Measurements from ENCODE around the gene CLIP2. TPM values are rescaled to one million over a fixed set of nuclear protein-coding genes. Genes with fewer than 3 reads are reported as not detected.
"Not testable (repeated sequence)": the region's sequence is repeated elsewhere in the genome, so short reads cannot be mapped to it uniquely, and the experiment has no call there.

The CLIP2 gene
- total RNA-seq, 1 donor from 2014 or later = 61.7 TPM

DNA sequence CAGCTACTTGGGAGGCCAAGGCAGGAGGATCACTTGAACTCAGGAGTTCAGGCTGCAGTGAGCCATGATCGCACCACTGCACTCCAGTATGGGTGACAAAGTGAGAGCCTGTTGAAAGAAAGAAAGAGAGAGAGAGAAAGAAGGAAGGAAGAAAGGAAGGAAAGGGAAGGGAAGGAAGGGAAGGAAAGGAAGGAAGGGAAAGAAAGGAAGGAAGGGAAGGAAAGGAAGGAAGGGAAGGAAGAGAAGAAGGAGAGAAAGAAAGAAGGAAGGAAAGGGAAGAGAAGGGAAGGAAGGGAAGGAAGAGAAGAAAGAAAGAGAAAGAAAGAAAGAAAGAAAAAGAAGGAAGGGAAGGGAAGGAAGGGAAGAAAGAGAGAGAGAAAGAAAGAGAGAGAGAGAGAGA lies 61.5 kb downstream of the CLIP2 start:
- H3K27ac Mint-ChIP-seq = no peak overlapping the region
- CTCF ChIA-PET = interaction anchor here (1.1 kb wide), 1 partner anchor 144 kb away, joined by 4 read pairs; no protein-coding TSS in a partner anchor
- no peak overlapping the region for H3K4me3 Mint-ChIP-seq
- peaks cover 26% of the 10 kb centered on the region for H3K36me3 Mint-ChIP-seq (ENCODE audit: low read depth)
- H3K9me3 Mint-ChIP-seq = no peaks in the 10 kb centered on the region
- intact Hi-C loops (cut with micrococcal nuclease) = no loop called here
- DNase-seq (no peak), ATAC-seq (ENCODE audit: low read depth) (no peak)
- no peaks in the 10 kb centered on the region for H3K27me3 Mint-ChIP-seq
- no peak for TF ChIP-seq CTCF (IDR thresholded peaks at IDR 0.05)
- POLR2A ChIA-PET = interaction anchor here (0.6 kb wide), 1 partner anchor 11 kb away, joined by 6 read pairs; no protein-coding TSS in a partner anchor
- no peaks in the 10 kb centered on the region for H3K4me1 Mint-ChIP-seq

DNA sequence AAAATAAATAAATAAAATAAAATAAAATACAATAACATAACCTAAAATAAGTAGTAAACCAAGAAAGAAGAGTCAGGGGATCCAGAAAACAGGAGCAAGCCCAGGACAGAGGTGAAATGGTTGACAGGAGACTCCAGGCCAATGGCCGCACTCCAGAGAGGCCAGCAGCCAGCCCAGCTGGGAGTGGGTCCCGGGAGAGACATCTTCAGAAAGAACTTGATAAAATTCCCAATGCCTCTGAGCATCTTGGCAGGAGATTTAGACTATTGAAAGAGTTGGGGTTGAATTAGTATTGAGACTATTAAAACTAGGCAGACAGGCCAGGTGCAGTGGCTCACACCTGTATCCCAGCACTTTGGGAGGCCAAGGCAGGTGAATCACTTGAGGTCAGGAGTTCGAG lies 62.6 kb downstream of the CLIP2 start:
- DNase-seq (no peak), ATAC-seq (ENCODE audit: low read depth) (no peak)
- H3K4me1 Mint-ChIP-seq = no peaks in the 10 kb centered on the region
- ChIA-PET POLR2A (interaction anchor here (0.6 kb wide), 1 partner anchor 67 kb away, joined by 7 read pairs; no protein-coding TSS in a partner anchor), CTCF (interaction anchor here (1.4 kb wide), 1 partner anchor 145 kb away, joined by 4 read pairs; no protein-coding TSS in a partner anchor)
- intact Hi-C loops (cut with micrococcal nuclease) = no loop called here
- no peak overlapping the region for H3K4me3 Mint-ChIP-seq
- H3K27ac Mint-ChIP-seq = no peak overlapping the region
- no peak for TF ChIP-seq CTCF (IDR thresholded peaks at IDR 0.05)
- H3K36me3 Mint-ChIP-seq (ENCODE audit: low read depth) = peaks cover 37% of the 10 kb centered on the region
- H3K27me3 Mint-ChIP-seq = no peaks in the 10 kb centered on the region
- peaks cover 5% of the 10 kb centered on the region for H3K9me3 Mint-ChIP-seq

GRCh38 chr7:74352551-74353138 lies 63.4 kb downstream of the CLIP2 start:
- POLR2A ChIA-PET; DNase-seq; H3K4me1 Mint-ChIP-seq; H3K27me3 Mint-ChIP-seq; H3K9me3 Mint-ChIP-seq; ATAC-seq (ENCODE audit: low read depth); intact Hi-C loops (cut with micrococcal nuclease); H3K4me3 Mint-ChIP-seq; H3K27ac Mint-ChIP-seq: not testable (repeated sequence)
- peaks cover 37% of the 10 kb centered on the region for H3K36me3 Mint-ChIP-seq (ENCODE audit: low read depth)
- CTCF ChIA-PET = interaction anchor here (0.6 to 1.4 kb wide), 2 partner anchors 84 to 146 kb away, joined by 4 read pairs; no protein-coding TSS in a partner anchor

GRCh38 chr7:74354009-74354408 lies 64.8 kb downstream of the CLIP2 start:
- Mint-ChIP-seq H3K9me3 (peaks cover 5% of the 10 kb centered on the region), H3K36me3 (ENCODE audit: low read depth) (peaks cover 40% of the 10 kb centered on the region), H3K27me3 (no peaks in the 10 kb centered on the region), H3K4me1 (no peaks in the 10 kb centered on the region), H3K4me3 (no peak overlapping the region), H3K27ac (no peak overlapping the region)
- no peak for TF ChIP-seq CTCF (IDR thresholded peaks at IDR 0.05)
- intact Hi-C loops (cut with micrococcal nuclease) = no loop called here
- DNase-seq (no peak), ATAC-seq (ENCODE audit: low read depth) (no peak)
- POLR2A ChIA-PET = no interaction called here
- CTCF ChIA-PET = no interaction called here

- no peak for ATAC-seq (ENCODE audit: low read depth)
- ChIA-PET POLR2A (no interaction called here), CTCF (no interaction called here)
- no peak for DNase-seq
- peaks cover 5% of the 10 kb centered on the region for H3K9me3 Mint-ChIP-seq
- H3K36me3 Mint-ChIP-seq (ENCODE audit: low read depth) = peaks cover 47% of the 10 kb centered on the region
- TF ChIP-seq CTCF (IDR thresholded peaks at IDR 0.05) = no peak
- intact Hi-C loops (cut with micrococcal nuclease) = no loop called here
- no peak overlapping the region for H3K4me3 Mint-ChIP-seq
- H3K4me1 Mint-ChIP-seq = no peaks in the 10 kb centered on the region
- no peaks in the 10 kb centered on the region for H3K27me3 Mint-ChIP-seq
- H3K27ac Mint-ChIP-seq = no peak overlapping the region
Observed at GRCh38 chr7:74355091-74355490, 65.9 kb downstream of the CLIP2 start.

All from activated B cell treated with CpG ODN at 0.5 μM for 24 hours (primary cell).